ENCODE data around the gene HHAT.

GRCh38 chr1:210685295-210685650 lies 356.6 kb downstream of the HHAT start:
- TF ChIP-seq CTCF (IDR thresholded peaks at IDR 0.05) = no peak
- TF ChIP-seq POLR2A (IDR thresholded peaks at IDR 0.05) = no peak
- no peak for TF ChIP-seq POLR2AphosphoS5 (IDR thresholded peaks at IDR 0.05)
- TF ChIP-seq EP300 (IDR thresholded peaks at IDR 0.05; ENCODE audit: low read depth) = no peak

Measured in transverse colon (tissue), 4 donors.